Mesothelial cell of epicardium (in vitro differentiated cells): ENCODE results near the gene DEK. TPM values are rescaled to one million over a fixed set of nuclear protein-coding genes. Genes with fewer than 3 reads are reported as not detected.

Experiments used
- DNase-seq, 2 experiments: peaks; one replicate each; pipeline ENCODE4 v3.0.0; 2021; ENCODE audit warnings: low spot score in 2 of 2; ENCODE audit not compliant: unreplicated experiment in 2 of 2
- H3K27ac Mint-ChIP-seq: 2 replicates; pipeline ENCODE4 v1.8.0; 2021; ENCODE audit warnings: mixed read lengths
- H3K27me3 Mint-ChIP-seq: 2 replicates; pipeline ENCODE4 v1.8.0; 2021; ENCODE audit warnings: low read depth, mixed read lengths
- H3K36me3 Mint-ChIP-seq: 2 replicates; pipeline ENCODE4 v1.8.0; 2021; ENCODE audit warnings: mixed read lengths
- H3K4me1 Mint-ChIP-seq: 2 replicates; pipeline ENCODE4 v1.8.0; 2021; ENCODE audit warnings: mixed read lengths
- H3K4me3 Mint-ChIP-seq: 2 replicates; pipeline ENCODE4 v1.8.0; 2021; ENCODE audit warnings: mild to moderate bottlenecking, moderate library complexity, mixed read lengths
- H3K9me3 Mint-ChIP-seq: 2 replicates; pipeline ENCODE4 v1.8.0; 2021; ENCODE audit warnings: mixed read lengths
- CTCF ChIP-seq: fragments of 200-600 bp; sonication (generic); IDR thresholded peaks from one replicate; pipeline ENCODE4 v1.5.0; 2021; ENCODE audit warnings: antibody characterized with exemption; ENCODE audit not compliant: unreplicated experiment
- total RNA-seq: library from RNA; stranded (reverse); gene quantifications from 3 replicates; pipeline ENCODE4 v1.2.1, GENCODE V29; 2021

Gene DEK
- total RNA-seq, 1 donor from 2014 or later = 79.5 TPM

- H3K9me3 Mint-ChIP-seq = no peaks in the 10 kb centered on the region
- DNase-seq = no peak
- TF ChIP-seq CTCF = no peak
- no peak overlapping the region for H3K27ac Mint-ChIP-seq
- H3K36me3 Mint-ChIP-seq = peaks cover 50% of the 10 kb centered on the region
- H3K4me3 Mint-ChIP-seq = no peak overlapping the region
- H3K27me3 Mint-ChIP-seq = no peaks in the 10 kb centered on the region
- peaks cover 5% of the 10 kb centered on the region for H3K4me1 Mint-ChIP-seq
These were observed 46.1 kb downstream of the DEK start for GRCh38 chr6:18218233-18218632.

- no peaks in the 10 kb centered on the region for H3K27me3 Mint-ChIP-seq
- no peak for TF ChIP-seq CTCF
- H3K9me3 Mint-ChIP-seq = no peaks in the 10 kb centered on the region
- DNase-seq = no peak
- H3K27ac Mint-ChIP-seq = no peak overlapping the region
- peaks cover 45% of the 10 kb centered on the region for H3K36me3 Mint-ChIP-seq
- peaks cover 5% of the 10 kb centered on the region for H3K4me1 Mint-ChIP-seq
- H3K4me3 Mint-ChIP-seq = no peak overlapping the region
These were observed 47.9 kb downstream of the DEK start for GRCh38 chr6:18216411-18216810.

- Mint-ChIP-seq H3K27me3 (no peaks in the 10 kb centered on the region), H3K4me1 (peaks cover 5% of the 10 kb centered on the region), H3K9me3 (no peaks in the 10 kb centered on the region), H3K4me3 (no peak overlapping the region), H3K36me3 (peaks cover 40% of the 10 kb centered on the region), H3K27ac (no peak overlapping the region)
- DNase-seq = no peak
- TF ChIP-seq CTCF = no peak
These were observed 48.9 kb downstream of the DEK start for GRCh38 chr6:18215436-18215835.

GRCh38 chr6:18214003-18214402 lies 50.3 kb downstream of the DEK start:
- H3K9me3 Mint-ChIP-seq = no peaks in the 10 kb centered on the region
- H3K4me3 Mint-ChIP-seq = no peak overlapping the region
- H3K27ac Mint-ChIP-seq = no peak overlapping the region
- TF ChIP-seq CTCF = no peak
- DNase-seq = no peak
- no peaks in the 10 kb centered on the region for H3K27me3 Mint-ChIP-seq
- no peaks in the 10 kb centered on the region for H3K4me1 Mint-ChIP-seq
- peaks cover 37% of the 10 kb centered on the region for H3K36me3 Mint-ChIP-seq

GRCh38 chr6:18213439-18213838 lies 50.9 kb downstream of the DEK start:
- Mint-ChIP-seq H3K9me3 (no peaks in the 10 kb centered on the region), H3K27me3 (no peaks in the 10 kb centered on the region), H3K4me1 (no peaks in the 10 kb centered on the region), H3K27ac (no peak overlapping the region), H3K4me3 (no peak overlapping the region), H3K36me3 (peaks cover 34% of the 10 kb centered on the region)
- TF ChIP-seq CTCF = no peak
- no peak for DNase-seq

GRCh38 chr6:18212231-18212630 lies 52.1 kb downstream of the DEK start:
- no peaks in the 10 kb centered on the region for H3K9me3 Mint-ChIP-seq
- H3K4me3 Mint-ChIP-seq = no peak overlapping the region
- no peak for TF ChIP-seq CTCF
- H3K27ac Mint-ChIP-seq = no peak overlapping the region
- no peak for DNase-seq
- H3K4me1 Mint-ChIP-seq = no peaks in the 10 kb centered on the region
- peaks cover 33% of the 10 kb centered on the region for H3K36me3 Mint-ChIP-seq
- no peaks in the 10 kb centered on the region for H3K27me3 Mint-ChIP-seq
